Measurements from ENCODE around the gene LITAF. TPM values are rescaled to one million over a fixed set of nuclear protein-coding genes. Genes with fewer than 3 reads are reported as not detected.
"Not testable (repeated sequence)": the region's sequence is repeated elsewhere in the genome, so short reads cannot be mapped to it uniquely, and the experiment has no call there.

The LITAF gene
- total RNA-seq, 1 experiment from 2014 or later: 84.2 TPM

GRCh38 chr16:11507350-11507749, 79.4 kb downstream of the LITAF start (continued):
- TF ChIP-seq REST (IDR thresholded peaks at IDR 0.05; ENCODE audit: low read depth) (no peak), TCF7L2 (IDR thresholded peaks at IDR 0.05; ENCODE audit: borderline replicate concordance, extremely low read depth, insufficient read depth, insufficient read length) (no peak), JUND (IDR thresholded peaks at IDR 0.05) (no peak)

- CTCF ChIA-PET: no interaction called here
- H3K9ac ChIP-seq (ENCODE audit: low read length): no peak overlapping the region
Observed at GRCh38 chr16:11506741-11507305, 79.9 kb downstream of the LITAF start.

DNA sequence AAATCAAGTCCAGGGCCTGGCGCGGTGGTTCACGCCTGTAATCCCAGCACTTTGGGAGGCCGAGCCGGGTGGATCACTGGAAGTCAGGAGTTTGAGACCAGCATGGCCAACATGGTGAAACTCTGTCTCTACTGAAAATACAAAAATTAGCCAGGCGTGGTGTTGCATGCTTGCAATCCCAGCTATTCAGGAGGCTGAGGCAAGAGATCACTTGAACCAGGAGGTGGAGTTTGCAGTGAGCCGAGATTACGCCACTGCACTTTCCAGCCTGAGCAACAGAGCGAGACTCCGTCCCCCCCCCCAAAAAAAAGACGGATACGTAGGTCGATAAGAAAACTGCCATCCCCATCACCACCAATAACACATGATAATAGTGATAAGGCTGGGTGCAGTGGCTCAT, 82.5 kb downstream of the LITAF start:
- H3K9me2 ChIP-seq (ENCODE audit: insufficient read depth); DNase-seq (ENCODE audit: low read depth, low spot score); H3K79me2 ChIP-seq (ENCODE audit: insufficient read depth, low read length); H3K9ac ChIP-seq (ENCODE audit: low read length); H3K4me3 ChIP-seq (replicated peaks in 1 of 2; ENCODE audit: low read depth in 1 of 2, low read length in 2 of 2); H3K27me3 ChIP-seq (ENCODE audit: insufficient read depth, low read length); BruUV-seq (replicated peaks); H2AFZ ChIP-seq (ENCODE audit: low read depth, low read length, poor library complexity, severe bottlenecking); RAD21 ChIA-PET (ENCODE audit: low non-redundant PET in 1 of 2, low total read pairs in 2 of 2, uncharacterized antibody in 2 of 2, unreplicated experiment in 2 of 2); intact Hi-C loops (cut with micrococcal nuclease); H4K20me1 ChIP-seq (ENCODE audit: insufficient read depth); H3K36me3 ChIP-seq (ENCODE audit: control insufficient read depth in 1 of 2, insufficient read depth in 2 of 2, low read length in 2 of 2); H3K4me2 ChIP-seq (ENCODE audit: low read length); H3K27ac ChIP-seq (ENCODE audit: low read depth, low read length); ATAC-seq; H3K9me3 ChIP-seq (ENCODE audit: control insufficient read depth in 1 of 2, insufficient read depth in 1 of 2, low read depth in 1 of 2, low read length in 2 of 2): not testable (repeated sequence)
- ChIA-PET CTCF (interaction anchor here (1.1 to 1.7 kb wide), 2 partner anchors 27 to 97 kb away, joined by 3 to 5 read pairs; no protein-coding TSS in a partner anchor), POLR2A (interaction anchor here (1.5 kb wide), 1 partner anchor 8 kb away, joined by 3 read pairs; no protein-coding TSS in a partner anchor)
- H3K4me1 ChIP-seq (ENCODE audit: control insufficient read depth in 1 of 2, insufficient read depth in 2 of 2, low read length in 2 of 2): peaks cover 13 to 20% of the 10 kb centered on the region in 2 experiments

More at GRCh38 chr16:11506741-11507305, 79.9 kb downstream of the LITAF start:
- Histone ChIP-seq H3K9me3 (ENCODE audit: control insufficient read depth in 1 of 2, insufficient read depth in 1 of 2, low read depth in 1 of 2, low read length in 2 of 2) (no peaks in the 10 kb centered on the region), H3K36me3 (ENCODE audit: control insufficient read depth in 1 of 2, insufficient read depth in 2 of 2, low read length in 2 of 2) (no peaks in the 10 kb centered on the region), H3K9me2 (ENCODE audit: insufficient read depth) (no peaks in the 10 kb centered on the region), H3K4me3 (replicated peaks in 1 of 2; ENCODE audit: low read depth in 1 of 2, low read length in 2 of 2) (no peak overlapping the region), H3K27ac (ENCODE audit: low read depth, low read length) (no peak overlapping the region; the same call in 1 of the 2 replicates), H3K27me3 (ENCODE audit: insufficient read depth, low read length) (no peaks in the 10 kb centered on the region), H2AFZ (ENCODE audit: low read depth, low read length, poor library complexity, severe bottlenecking) (no peak overlapping the region), H4K20me1 (ENCODE audit: insufficient read depth) (no peaks in the 10 kb centered on the region), H3K4me2 (ENCODE audit: low read length) (no peak overlapping the region), H3K79me2 (ENCODE audit: insufficient read depth, low read length) (no peaks in the 10 kb centered on the region), H3K4me1 (ENCODE audit: control insufficient read depth in 1 of 2, insufficient read depth in 2 of 2, low read length in 2 of 2) (peaks cover 6 to 11% of the 10 kb centered on the region in 2 experiments; a peak in 2 of 4 replicates)
- DNase-seq (ENCODE audit: low read depth, low spot score) (no peak), ATAC-seq (peak; percentile 76)
- TF ChIP-seq RAD21 (IDR thresholded peaks at IDR 0.05; ENCODE audit: low read depth): no peak
- TF ChIP-seq, protein P1, sequence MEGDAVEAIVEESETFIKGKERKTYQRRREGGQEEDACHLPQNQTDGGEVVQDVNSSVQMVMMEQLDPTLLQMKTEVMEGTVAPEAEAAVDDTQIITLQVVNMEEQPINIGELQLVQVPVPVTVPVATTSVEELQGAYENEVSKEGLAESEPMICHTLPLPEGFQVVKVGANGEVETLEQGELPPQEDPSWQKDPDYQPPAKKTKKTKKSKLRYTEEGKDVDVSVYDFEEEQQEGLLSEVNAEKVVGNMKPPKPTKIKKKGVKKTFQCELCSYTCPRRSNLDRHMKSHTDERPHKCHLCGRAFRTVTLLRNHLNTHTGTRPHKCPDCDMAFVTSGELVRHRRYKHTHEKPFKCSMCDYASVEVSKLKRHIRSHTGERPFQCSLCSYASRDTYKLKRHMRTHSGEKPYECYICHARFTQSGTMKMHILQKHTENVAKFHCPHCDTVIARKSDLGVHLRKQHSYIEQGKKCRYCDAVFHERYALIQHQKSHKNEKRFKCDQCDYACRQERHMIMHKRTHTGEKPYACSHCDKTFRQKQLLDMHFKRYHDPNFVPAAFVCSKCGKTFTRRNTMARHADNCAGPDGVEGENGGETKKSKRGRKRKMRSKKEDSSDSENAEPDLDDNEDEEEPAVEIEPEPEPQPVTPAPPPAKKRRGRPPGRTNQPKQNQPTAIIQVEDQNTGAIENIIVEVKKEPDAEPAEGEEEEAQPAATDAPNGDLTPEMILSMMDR (IDR thresholded peaks at IDR 0.05 in 2 of 3, conservative IDR thresholded peaks at IDR 0.05 in 1 of 3; ENCODE audit: borderline replicate concordance in 1 of 3, insufficient read depth in 1 of 3, low read depth in 2 of 3, low read length in 2 of 3): peak in 2 of 3 experiments; percentile 9 to 14; a peak in 1 of 6 replicates
- intact Hi-C loops (cut with micrococcal nuclease): no loop called here
- ChIA-PET RAD21 (ENCODE audit: low non-redundant PET in 1 of 2, low total read pairs in 2 of 2, uncharacterized antibody in 2 of 2, unreplicated experiment in 2 of 2) (no interaction called here), POLR2A (no interaction called here)
- no TSS peak for BruUV-seq (replicated peaks)

All from HCT116 (cell line).